ENCODE data around the gene KCNK5.

The KCNK5 gene

GRCh38 chr6:39240155-39240757, 11.0 kb upstream of the KCNK5 start:
- DNase-seq, result no peak

GRCh38 chr6:39239527-39240154, 10.4 kb upstream of the KCNK5 start:
- DNase-seq, result no peak

GRCh38 chr6:39236742-39237141, 7.5 kb upstream of the KCNK5 start:
- DNase-seq, result no peak

GRCh38 chr6:39233333-39233732, 4.1 kb upstream of the KCNK5 start:
- DNase-seq, result no peak

- DNase-seq, result no peak
Measured at GRCh38 chr6:39231521-39232243, 2.4 kb upstream of the KCNK5 start.

GRCh38 chr6:39230654-39231035, 1.4 kb upstream of the KCNK5 start:
- no peak for DNase-seq

- peak; percentile 39 for DNase-seq
Measured at GRCh38 chr6:39228111-39228971, 934 bp downstream of the KCNK5 start.

- no peak for DNase-seq
Measured at GRCh38 chr6:39227476-39227875, 1.8 kb downstream of the KCNK5 start.

- no peak for DNase-seq
Measured at GRCh38 chr6:39226639-39227329, 2.5 kb downstream of the KCNK5 start.

- DNase-seq, result no peak
Measured at GRCh38 chr6:39225946-39226437, 3.3 kb downstream of the KCNK5 start.

- no peak for DNase-seq
Measured at GRCh38 chr6:39225543-39225942, 3.7 kb downstream of the KCNK5 start.

GRCh38 chr6:39224523-39225182, 4.6 kb downstream of the KCNK5 start:
- no peak for DNase-seq

GRCh38 chr6:39224011-39224410, 5.3 kb downstream of the KCNK5 start:
- DNase-seq, result no peak

GRCh38 chr6:39223555-39223954, 5.7 kb downstream of the KCNK5 start:
- DNase-seq, result no peak

- DNase-seq, result no peak
Measured at GRCh38 chr6:39223061-39223460, 6.2 kb downstream of the KCNK5 start.

- no peak for DNase-seq
Measured at GRCh38 chr6:39221779-39222641, 7.3 kb downstream of the KCNK5 start.

GRCh38 chr6:39221115-39221514, 8.2 kb downstream of the KCNK5 start:
- no peak for DNase-seq

- no peak for DNase-seq
Measured at GRCh38 chr6:39218868-39219567, 10.3 kb downstream of the KCNK5 start.

GRCh38 chr6:39217177-39217864, 12.0 kb downstream of the KCNK5 start:
- no peak for DNase-seq
